HG03060 (cell line): ENCODE results near the gene CEBPZOS.

Source experiments
- ATAC-seq: cut with Tn5 transposase; IDR thresholded peaks from one replicate; pipeline ENCODE4 v1.9.1; 2021; ENCODE audit warnings: low read depth, moderate number of reproducible peaks; ENCODE audit not compliant: unreplicated experiment

CEBPZOS gene

DNA sequence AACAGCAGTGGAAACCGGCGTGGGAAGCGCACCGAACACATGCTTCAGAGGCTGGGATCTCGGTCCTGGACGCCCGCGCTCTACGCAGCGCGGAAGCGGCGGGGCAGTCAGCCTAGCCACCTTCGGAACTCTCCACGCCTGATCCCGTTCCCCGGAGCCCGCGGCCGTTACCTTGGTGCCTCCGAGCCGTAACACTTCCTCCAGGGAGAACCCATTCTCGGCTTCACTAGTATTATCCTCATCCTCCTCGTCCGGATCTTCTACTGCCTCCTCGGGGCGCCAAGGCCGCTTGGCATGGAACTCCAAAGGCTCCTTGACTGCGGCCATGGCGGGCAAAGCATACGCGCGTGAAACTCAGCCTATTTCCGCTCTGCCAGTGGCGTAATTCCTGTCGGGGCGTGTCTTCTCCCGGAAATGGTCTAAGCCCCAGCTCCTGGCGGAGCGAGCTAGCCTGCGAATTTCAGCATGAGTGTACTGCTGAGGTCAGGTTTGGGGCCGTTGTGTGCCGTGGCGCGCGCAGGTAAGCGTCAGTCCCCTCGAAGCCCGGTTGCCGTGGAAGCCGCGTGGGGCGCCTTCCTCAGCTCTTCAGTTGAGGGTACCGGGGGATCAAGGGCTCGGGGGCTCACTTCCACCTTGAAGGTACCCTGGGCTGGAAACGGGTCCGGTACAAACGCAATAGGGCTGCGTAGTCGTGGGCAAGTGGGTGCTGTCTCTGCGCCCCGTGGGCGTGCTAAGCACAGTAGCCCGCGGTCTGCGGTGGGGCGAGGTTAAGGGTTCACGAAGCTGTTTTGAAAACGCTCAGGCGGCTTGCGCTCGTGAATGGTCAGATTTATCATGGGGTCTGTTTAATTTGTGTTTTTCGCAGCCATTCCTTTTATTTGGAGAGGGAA lies 35.2 kb downstream of the CEBPZOS start, which contains the start of the genes CEBPZ and NDUFAF7:
TSS of gene CEBPZ (minus strand) at position 356 of the 890 bp plus-strand sequence. CDS start at position 327, 29 bp downstream.
TSS of gene NDUFAF7 (plus strand) at position 418 of the 890 bp plus-strand sequence. CDS start at position 466, 48 bp downstream.
- peak; percentile 74 for ATAC-seq

GRCh38 chr2:37232131-37232933 lies 36.0 kb downstream of the CEBPZOS start:
- ATAC-seq: no peak

GRCh38 chr2:37243435-37243834 lies 47.1 kb downstream of the CEBPZOS start:
- ATAC-seq: no peak

- no peak for ATAC-seq
Observed at GRCh38 chr2:37244017-37244416, 47.7 kb downstream of the CEBPZOS start.

- ATAC-seq: no peak
Observed at GRCh38 chr2:37244755-37245154, 48.5 kb downstream of the CEBPZOS start.

DNA sequence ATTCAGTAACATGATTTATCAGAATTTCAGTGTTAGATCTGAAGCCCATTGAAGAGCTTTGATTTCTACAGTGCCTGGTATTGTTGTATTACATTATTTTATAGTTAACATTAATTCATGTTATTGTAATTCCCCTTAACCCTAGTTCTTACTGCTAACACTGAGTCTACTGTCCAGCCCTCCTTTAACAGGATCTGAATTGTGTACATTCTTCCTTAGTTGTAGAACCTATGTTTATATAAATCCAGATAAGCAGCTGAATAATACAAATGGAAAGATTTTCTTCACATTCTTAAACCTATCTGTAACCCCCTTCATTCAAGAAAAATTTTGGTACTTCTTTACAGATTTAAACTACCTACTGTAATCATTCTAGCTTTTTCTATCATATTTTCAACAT lies 49.9 kb downstream of the CEBPZOS start:
- no peak for ATAC-seq

- no peak for ATAC-seq
Observed at GRCh38 chr2:37250869-37251740, 54.8 kb downstream of the CEBPZOS start.
